WTC11 (cell line): ENCODE data around the gene SLC46A2. TPM values are rescaled to one million over a fixed set of nuclear protein-coding genes. Genes with fewer than 3 reads are reported as not detected.

Experiments
- ATAC-seq: fragments of 200-7000 bp; cut with Tn5 transposase; 2 replicates; pipeline ENCODE4 v1.10.0; 2021; ENCODE audit warnings: mild to moderate bottlenecking, moderate library complexity
- CTCF ChIA-PET: fragments of 300-600 bp; sonication (Branson Sonifier 250); formaldehyde crosslinking; loops from one replicate; lab custom pipeline; 2021; ENCODE audit warnings: antibody characterized with exemption; lab: Charles Lee
- POLR2A ChIA-PET: fragments of 350-600 bp; sonication (Branson Sonifier 250); formaldehyde crosslinking; loops from one replicate; lab custom pipeline; 2021; ENCODE audit warnings: antibody characterized with exemption; lab: Charles Lee
- DNase-seq: peaks from one replicate; pipeline ENCODE4 v3.0.0; 2021; ENCODE audit warnings: low spot score
- H3K27ac Mint-ChIP-seq: 2 replicates; pipeline ENCODE4 v1.8.0; 2021; ENCODE audit warnings: mixed read lengths
- H3K27me3 Mint-ChIP-seq: 2 replicates; pipeline ENCODE4 v1.8.0; 2021; ENCODE audit warnings: low read depth, mild to moderate bottlenecking, moderate library complexity, mixed read lengths
- H3K36me3 Mint-ChIP-seq: 2 replicates; pipeline ENCODE4 v1.8.0; 2021; ENCODE audit warnings: mixed read lengths
- H3K4me1 Mint-ChIP-seq: 2 replicates; pipeline ENCODE4 v1.8.0; 2022; ENCODE audit warnings: mixed read lengths
- H3K4me3 Mint-ChIP-seq: 2 replicates; pipeline ENCODE4 v1.8.0; 2021; ENCODE audit warnings: mild to moderate bottlenecking, moderate library complexity, mixed read lengths
- H3K9me3 Mint-ChIP-seq: 2 replicates; pipeline ENCODE4 v1.8.0; 2021; ENCODE audit warnings: mixed read lengths
- CREB1 ChIP-seq: sonication (generic); formaldehyde crosslinking; IDR thresholded peaks from 2 replicates; pipeline ENCODE4 v1.8.0; 2023; ENCODE audit warnings: mild to moderate bottlenecking, missing genetic modification reagents
- CREM ChIP-seq: sonication (generic); formaldehyde crosslinking; IDR thresholded peaks from 2 replicates; pipeline ENCODE4 v1.8.1; 2022; ENCODE audit warnings: mild to moderate bottlenecking, missing genetic modification reagents, moderate library complexity
- E2F1 ChIP-seq: sonication (generic); formaldehyde crosslinking; IDR thresholded peaks from 2 replicates; pipeline ENCODE4 v1.8.0; 2022; ENCODE audit warnings: mild to moderate bottlenecking, missing genetic modification reagents
- ESRRA ChIP-seq: sonication (generic); formaldehyde crosslinking; IDR thresholded peaks from 2 replicates; pipeline ENCODE4 v1.8.1; 2022; ENCODE audit warnings: mild to moderate bottlenecking, missing genetic modification reagents, borderline replicate concordance
- GRHL2 ChIP-seq: fragments of 250-450 bp; sonication (Bioruptor Pico); IDR thresholded peaks from 2 replicates; pipeline ENCODE4 v1.8.0; 2022; ENCODE audit warnings: mild to moderate bottlenecking, moderate library complexity; ENCODE audit not compliant: insufficient replicate concordance, severe bottlenecking
- HMGA2 ChIP-seq: fragments of 250-450 bp; sonication (Bioruptor Pico); IDR thresholded peaks from 2 replicates; pipeline ENCODE4 v1.4.0; 2021; ENCODE audit warnings: mild to moderate bottlenecking, moderate library complexity
- IRF2 ChIP-seq: sonication (generic); formaldehyde crosslinking; IDR thresholded peaks from 2 replicates; pipeline ENCODE4 v1.8.0; 2022; ENCODE audit warnings: low read depth, missing genetic modification reagents, borderline replicate concordance
- KAT7 ChIP-seq: sonication (generic); formaldehyde crosslinking; IDR thresholded peaks from 2 replicates; pipeline ENCODE4 v1.8.1; 2023; ENCODE audit warnings: missing genetic modification reagents, mild to moderate bottlenecking, borderline replicate concordance
- NFATC4 ChIP-seq: fragments of 250-450 bp; sonication (Bioruptor Pico); IDR thresholded peaks from 2 replicates; pipeline ENCODE4 v1.9.0; 2021; ENCODE audit warnings: mild to moderate bottlenecking
- NR2C2 ChIP-seq: sonication (generic); formaldehyde crosslinking; IDR thresholded peaks from 2 replicates; pipeline ENCODE4 v1.8.0; 2022; ENCODE audit warnings: mild to moderate bottlenecking, missing genetic modification reagents
- PREB ChIP-seq: sonication (generic); formaldehyde crosslinking; IDR thresholded peaks from 2 replicates; pipeline ENCODE4 v1.8.1; 2022; ENCODE audit warnings: mild to moderate bottlenecking, missing genetic modification reagents, moderate library complexity, borderline replicate concordance
- SMAD3 ChIP-seq: sonication (generic); formaldehyde crosslinking; IDR thresholded peaks from 2 replicates; pipeline ENCODE4 v1.8.0; 2022; ENCODE audit warnings: missing genetic modification reagents, mild to moderate bottlenecking, borderline replicate concordance
- TCF7 ChIP-seq: sonication (generic); formaldehyde crosslinking; IDR thresholded peaks from 2 replicates; pipeline ENCODE4 v1.8.0; 2022; ENCODE audit warnings: mild to moderate bottlenecking, low read depth, missing genetic modification reagents, moderate library complexity
- USF1 ChIP-seq: sonication (generic); formaldehyde crosslinking; IDR thresholded peaks from 2 replicates; pipeline ENCODE4 v1.8.0; 2022; ENCODE audit warnings: mild to moderate bottlenecking, missing genetic modification reagents
- USF2 ChIP-seq: sonication (generic); formaldehyde crosslinking; IDR thresholded peaks from 2 replicates; pipeline ENCODE4 v1.8.1; 2023; ENCODE audit warnings: mild to moderate bottlenecking, missing genetic modification reagents, moderate library complexity
- ZNF138 ChIP-seq: sonication (generic); formaldehyde crosslinking; conservative IDR thresholded peaks from 2 replicates; pipeline ENCODE4 v1.8.1; 2022; ENCODE audit warnings: mild to moderate bottlenecking, moderate library complexity, missing genetic modification reagents
- total RNA-seq: library from RNA; stranded (reverse); gene quantifications from 3 replicates; pipeline ENCODE4 v1.2.3, GENCODE V29; 2021
- TF ChIP-seq, protein P1 (sequence below): fragments of 250-450 bp; sonication (Bioruptor Pico); IDR thresholded peaks from 2 replicates; pipeline ENCODE4 v1.9.0; 2021; ENCODE audit warnings: mild to moderate bottlenecking
- TF ChIP-seq, protein P2 (sequence below): sonication (generic); formaldehyde crosslinking; conservative IDR thresholded peaks from 2 replicates; pipeline ENCODE4 v1.8.1; 2023; ENCODE audit warnings: mild to moderate bottlenecking, low read depth, missing genetic modification reagents, moderate library complexity
- TF ChIP-seq, protein P3 (sequence below): sonication (generic); formaldehyde crosslinking; IDR thresholded peaks from 2 replicates; pipeline ENCODE4 v1.8.0; 2023; ENCODE audit warnings: missing genetic modification reagents
- TF ChIP-seq, protein P4 (sequence below): fragments of 200-600 bp; IDR thresholded peaks from 2 replicates; pipeline ENCODE4 v1.8.0; 2022; ENCODE audit warnings: antibody characterized with exemption
- TF ChIP-seq, protein P5 (sequence below): fragments of 250-450 bp; sonication (Bioruptor Pico); conservative IDR thresholded peaks from 2 replicates; pipeline ENCODE4 v1.9.0; 2021; ENCODE audit warnings: mild to moderate bottlenecking

Gene SLC46A2
- total RNA-seq, 1 experiment from 2014 or later: not detected

DNA sequence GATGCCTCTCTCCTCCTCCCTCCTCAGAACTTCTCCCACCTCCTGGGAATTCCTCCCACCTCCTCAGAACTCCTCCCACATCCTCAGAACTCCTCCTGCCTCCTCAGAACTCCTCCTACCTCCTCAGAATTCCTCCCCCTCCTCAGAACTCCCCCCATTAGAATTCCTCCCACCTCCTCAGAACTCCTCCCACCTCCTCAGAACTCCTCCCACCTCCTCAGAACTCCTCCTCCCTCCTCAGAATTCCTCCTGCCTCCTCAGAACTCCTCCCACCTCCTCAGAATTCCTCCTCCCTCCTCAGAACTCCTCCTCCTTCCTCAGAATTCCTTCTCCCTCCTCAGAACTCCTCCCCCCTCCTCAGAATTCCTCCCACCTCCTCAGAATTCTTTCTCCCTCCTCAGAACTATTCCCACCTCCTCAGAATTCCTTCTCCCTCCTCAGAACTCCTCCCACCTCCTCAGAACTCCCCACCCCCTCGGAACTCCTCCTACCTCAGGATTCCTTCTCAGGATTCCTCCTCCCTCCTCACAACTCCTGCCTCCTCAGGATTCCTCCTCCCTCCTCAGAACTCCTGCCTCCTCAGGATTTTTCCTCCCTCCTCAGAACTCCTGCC, 23.9 kb downstream of the SLC46A2 start (continued):
- TF ChIP-seq USF1 (CRISPR knock-in tag) (no peak), SMAD3 (no peak), HMGA2 (CRISPR knock-in tag) (no peak), IRF2 (CRISPR knock-in tag) (no peak), KAT7 (no peak), USF2 (CRISPR knock-in tag) (no peak), NR2C2 (CRISPR knock-in tag) (no peak)
- TF ChIP-seq, protein P1, sequence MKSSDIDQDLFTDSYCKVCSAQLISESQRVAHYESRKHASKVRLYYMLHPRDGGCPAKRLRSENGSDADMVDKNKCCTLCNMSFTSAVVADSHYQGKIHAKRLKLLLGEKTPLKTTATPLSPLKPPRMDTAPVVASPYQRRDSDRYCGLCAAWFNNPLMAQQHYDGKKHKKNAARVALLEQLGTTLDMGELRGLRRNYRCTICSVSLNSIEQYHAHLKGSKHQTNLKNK: no peak
- TF ChIP-seq, protein P2, sequence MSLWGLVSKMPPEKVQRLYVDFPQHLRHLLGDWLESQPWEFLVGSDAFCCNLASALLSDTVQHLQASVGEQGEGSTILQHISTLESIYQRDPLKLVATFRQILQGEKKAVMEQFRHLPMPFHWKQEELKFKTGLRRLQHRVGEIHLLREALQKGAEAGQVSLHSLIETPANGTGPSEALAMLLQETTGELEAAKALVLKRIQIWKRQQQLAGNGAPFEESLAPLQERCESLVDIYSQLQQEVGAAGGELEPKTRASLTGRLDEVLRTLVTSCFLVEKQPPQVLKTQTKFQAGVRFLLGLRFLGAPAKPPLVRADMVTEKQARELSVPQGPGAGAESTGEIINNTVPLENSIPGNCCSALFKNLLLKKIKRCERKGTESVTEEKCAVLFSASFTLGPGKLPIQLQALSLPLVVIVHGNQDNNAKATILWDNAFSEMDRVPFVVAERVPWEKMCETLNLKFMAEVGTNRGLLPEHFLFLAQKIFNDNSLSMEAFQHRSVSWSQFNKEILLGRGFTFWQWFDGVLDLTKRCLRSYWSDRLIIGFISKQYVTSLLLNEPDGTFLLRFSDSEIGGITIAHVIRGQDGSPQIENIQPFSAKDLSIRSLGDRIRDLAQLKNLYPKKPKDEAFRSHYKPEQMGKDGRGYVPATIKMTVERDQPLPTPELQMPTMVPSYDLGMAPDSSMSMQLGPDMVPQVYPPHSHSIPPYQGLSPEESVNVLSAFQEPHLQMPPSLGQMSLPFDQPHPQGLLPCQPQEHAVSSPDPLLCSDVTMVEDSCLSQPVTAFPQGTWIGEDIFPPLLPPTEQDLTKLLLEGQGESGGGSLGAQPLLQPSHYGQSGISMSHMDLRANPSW (CRISPR knock-in tag): no peak

- Mint-ChIP-seq H3K4me1 (peaks cover 14% of the 10 kb centered on the region; the same call in 1 of the 2 replicates), H3K27me3 (no peaks in the 10 kb centered on the region; the same call in 1 of the 2 replicates), H3K36me3 (peaks cover 18% of the 10 kb centered on the region), H3K9me3 (peaks cover 10% of the 10 kb centered on the region; the same call in 1 of the 2 replicates), H3K4me3 (no peak overlapping the region), H3K27ac (no peak overlapping the region)
- ATAC-seq (no peak), DNase-seq (no peak)
- CTCF ChIA-PET: no interaction called here
- POLR2A ChIA-PET: no interaction called here
- TF ChIP-seq CREM (no peak), NFATC4 (CRISPR knock-in tag) (no peak), PREB (no peak), ESRRA (CRISPR knock-in tag) (no peak), TCF7 (CRISPR knock-in tag) (no peak), ZNF138 (CRISPR knock-in tag) (no peak), CREB1 (no peak), GRHL2 (CRISPR knock-in tag) (no peak), E2F1 (CRISPR knock-in tag) (no peak)
- TF ChIP-seq, protein P3, sequence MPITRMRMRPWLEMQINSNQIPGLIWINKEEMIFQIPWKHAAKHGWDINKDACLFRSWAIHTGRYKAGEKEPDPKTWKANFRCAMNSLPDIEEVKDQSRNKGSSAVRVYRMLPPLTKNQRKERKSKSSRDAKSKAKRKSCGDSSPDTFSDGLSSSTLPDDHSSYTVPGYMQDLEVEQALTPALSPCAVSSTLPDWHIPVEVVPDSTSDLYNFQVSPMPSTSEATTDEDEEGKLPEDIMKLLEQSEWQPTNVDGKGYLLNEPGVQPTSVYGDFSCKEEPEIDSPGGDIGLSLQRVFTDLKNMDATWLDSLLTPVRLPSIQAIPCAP (CRISPR knock-in tag): no peak
- TF ChIP-seq, protein P4, sequence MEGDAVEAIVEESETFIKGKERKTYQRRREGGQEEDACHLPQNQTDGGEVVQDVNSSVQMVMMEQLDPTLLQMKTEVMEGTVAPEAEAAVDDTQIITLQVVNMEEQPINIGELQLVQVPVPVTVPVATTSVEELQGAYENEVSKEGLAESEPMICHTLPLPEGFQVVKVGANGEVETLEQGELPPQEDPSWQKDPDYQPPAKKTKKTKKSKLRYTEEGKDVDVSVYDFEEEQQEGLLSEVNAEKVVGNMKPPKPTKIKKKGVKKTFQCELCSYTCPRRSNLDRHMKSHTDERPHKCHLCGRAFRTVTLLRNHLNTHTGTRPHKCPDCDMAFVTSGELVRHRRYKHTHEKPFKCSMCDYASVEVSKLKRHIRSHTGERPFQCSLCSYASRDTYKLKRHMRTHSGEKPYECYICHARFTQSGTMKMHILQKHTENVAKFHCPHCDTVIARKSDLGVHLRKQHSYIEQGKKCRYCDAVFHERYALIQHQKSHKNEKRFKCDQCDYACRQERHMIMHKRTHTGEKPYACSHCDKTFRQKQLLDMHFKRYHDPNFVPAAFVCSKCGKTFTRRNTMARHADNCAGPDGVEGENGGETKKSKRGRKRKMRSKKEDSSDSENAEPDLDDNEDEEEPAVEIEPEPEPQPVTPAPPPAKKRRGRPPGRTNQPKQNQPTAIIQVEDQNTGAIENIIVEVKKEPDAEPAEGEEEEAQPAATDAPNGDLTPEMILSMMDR: no peak
- TF ChIP-seq, protein P5, sequence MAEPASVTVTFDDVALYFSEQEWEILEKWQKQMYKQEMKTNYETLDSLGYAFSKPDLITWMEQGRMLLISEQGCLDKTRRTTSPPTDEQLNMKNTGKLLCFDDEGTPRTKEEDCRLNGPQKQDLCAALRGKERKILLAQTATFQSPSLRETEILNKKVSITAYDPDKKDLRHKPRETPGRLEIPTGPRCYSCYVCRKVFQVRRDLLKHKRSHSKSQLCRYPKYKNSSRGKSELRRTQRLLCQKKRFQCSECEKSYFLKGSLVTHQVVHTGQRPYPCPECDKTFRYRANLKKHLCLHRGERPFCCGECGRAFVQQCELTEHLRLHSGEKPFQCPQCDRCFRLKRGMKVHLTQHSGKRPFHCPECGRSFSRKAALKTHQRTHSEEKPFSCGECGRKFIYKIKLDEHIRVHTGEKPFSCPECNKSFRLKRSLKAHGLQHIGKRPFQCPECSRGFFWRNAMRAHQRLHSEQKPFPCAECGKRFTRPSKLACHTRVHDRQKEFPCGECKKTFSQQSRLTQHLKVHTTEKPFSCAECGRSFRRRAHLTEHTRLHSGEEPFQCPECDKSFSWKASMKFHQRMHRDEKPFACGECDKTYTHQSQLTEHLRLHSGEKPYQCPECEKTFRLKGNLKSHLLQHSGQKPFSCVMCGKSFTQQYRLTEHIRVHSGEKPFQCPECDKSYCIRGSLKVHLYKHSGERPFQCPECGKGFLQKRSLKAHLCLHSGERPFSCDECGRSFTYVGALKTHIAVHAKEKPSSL (CRISPR knock-in tag): no peak
Observed at GRCh38 chr9:112864982-112865381, 25.7 kb downstream of the SLC46A2 start.
